Upper lobe of left lung (tissue), 6 donors: ENCODE measurements around the gene MED1. TPM values are rescaled to one million over a fixed set of nuclear protein-coding genes. Genes with fewer than 3 reads are reported as not detected.
A peak's percentile ranks its signal among the peaks of the same experiment; 100 is the strongest.
"Not testable (repeated sequence)": the region's sequence is repeated elsewhere in the genome, so short reads cannot be mapped to it uniquely, and the experiment has no call there.

Experiments
- ATAC-seq, 2 donors: fragments of 200-7000 bp; cut with Tn5 transposase; one replicate each; pipeline ENCODE4 v1.9.1; 2022; ENCODE audit warnings: mild to moderate bottlenecking in 2 of 2, moderate library complexity in 2 of 2; ENCODE audit not compliant: low FRiP score in 2 of 2
- DNase-seq, 2 donors: peaks; one replicate each; pipeline ENCODE4 v3.0.0-alpha.2; 2019 to 2020
- H3K27ac ChIP-seq, 4 donors: fragments of 200-600 bp; sonication (generic); one replicate each; pipeline ENCODE4 v1.5.1; 2016 to 2019
- H3K27me3 ChIP-seq, 4 donors: fragments of 200-600 bp; sonication (generic); one replicate each; pipeline ENCODE4 v1.5.1; 2017 to 2019
- H3K36me3 ChIP-seq, 4 donors: fragments of 200-600 bp; sonication (generic); one replicate each; pipeline ENCODE4 v1.5.1; 2016 to 2019
- H3K4me1 ChIP-seq, 4 donors: fragments of 200-600 bp; sonication (generic); one replicate each; pipeline ENCODE4 v1.5.1; 2018 to 2019
- H3K4me3 ChIP-seq, 4 donors: fragments of 200-600 bp; sonication (generic); one replicate each; pipeline ENCODE4 v1.5.1; 2017 to 2019; ENCODE audit warnings: mild to moderate bottlenecking in 2 of 4, moderate library complexity in 1 of 4
- H3K9me3 ChIP-seq, 4 donors: fragments of 200-600 bp; sonication (generic); one replicate each; pipeline ENCODE4 v1.5.1; 2018 to 2019
- EP300 ChIP-seq, 4 donors: sonication (generic); formaldehyde crosslinking; IDR thresholded peaks; one replicate each; pipeline ENCODE4 v1.5.1; 2017; ENCODE audit warnings: antibody characterized with exemption in 4 of 4, control low read depth in 2 of 4
- POLR2A ChIP-seq, 4 donors: fragments of 450-650 bp; IDR thresholded peaks; one replicate each; pipeline ENCODE4 v1.5.1; 2016 to 2017; ENCODE audit warnings: antibody characterized with exemption in 4 of 4, mild to moderate bottlenecking in 2 of 4
- POLR2AphosphoS5 ChIP-seq, 2 donors: sonication (generic); formaldehyde crosslinking; IDR thresholded peaks; one replicate each; pipeline ENCODE4 v1.5.1; 2017; ENCODE audit warnings: antibody characterized with exemption in 2 of 2
- WGBS, 2 donors: methylation state at CpG; one replicate each; pipeline ENCODE4 v1.1.5; 2017 to 2018; 5-methylcytosine and 5-hydroxymethylcytosine counted together
- total RNA-seq, 6 donors: library from RNA; depleted of rRNA in 4 of 6; stranded (reverse); fragments of >200 nt in 4 of 6; gene quantifications; one replicate each; pipeline versions ENCODE4 v1.1.0 to v1.2.1, GENCODE V29; 2016 to 2021
- TF ChIP-seq, protein P1 (sequence below), 6 experiments: fragments of 450-650 bp in 4 of 6; fragments of 200-600 bp in 2 of 6; sonication (generic) in 2 of 6; IDR thresholded peaks; one replicate each; pipeline ENCODE4 v1.5.1; 2016 to 2019; ENCODE audit warnings: antibody characterized with exemption in 6 of 6
- donor health status: DM: no; HTN: no; CAD: no; lungs with moderate emphysema.
- donor health status: DM: no; HTN: yes; CAD: no; lungs with severe emphysema.

MED1 gene
- total RNA-seq, 6 donors from 2014 or later, result 12.8 to 33.1 (median 24.6) TPM

DNA sequence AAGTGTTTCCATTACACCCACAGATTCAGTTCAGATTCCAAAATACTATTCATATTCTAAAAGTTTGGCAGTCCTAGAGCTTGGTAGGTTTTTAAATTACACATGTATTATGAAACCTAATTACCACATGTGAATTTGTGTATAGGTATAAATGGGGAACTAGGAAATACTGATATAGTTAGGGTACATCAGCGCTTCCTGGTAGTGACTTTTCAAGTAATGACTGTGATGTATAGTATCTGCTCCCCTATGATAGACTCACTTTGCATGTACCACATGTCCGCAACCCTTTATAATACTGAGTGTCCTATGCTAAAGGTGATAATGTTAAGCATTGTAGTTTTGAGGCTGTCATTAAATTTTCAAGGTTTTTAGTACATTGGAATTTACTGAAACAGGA is 33.1 kb upstream of the MED1 start:
- peaks cover 0 to 31% (median 13%) of the 10 kb centered on the region in 4 donors for H3K36me3 ChIP-seq

DNA sequence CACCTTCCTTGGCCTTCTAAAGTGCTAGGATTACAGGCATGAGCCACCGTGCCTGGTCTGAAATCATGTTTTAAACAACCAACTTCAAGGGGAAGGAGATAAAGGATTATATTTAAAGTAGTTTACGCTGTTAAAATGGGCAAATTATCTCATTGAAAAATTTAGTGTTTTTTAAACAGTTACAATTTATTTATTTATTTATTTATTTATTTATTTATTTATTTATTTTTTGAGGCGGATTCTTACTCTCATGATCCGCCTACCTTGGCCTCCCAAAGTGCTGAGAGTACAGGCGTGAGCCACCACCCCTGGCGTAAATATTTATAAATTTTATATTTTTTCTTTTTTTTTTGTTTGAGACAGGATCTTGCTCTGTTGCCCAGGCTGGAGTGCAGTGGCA is 32.4 kb upstream of the MED1 start:
- TF ChIP-seq POLR2A (IDR thresholded peaks at IDR 0.05) (no peak), POLR2AphosphoS5 (IDR thresholded peaks at IDR 0.05) (no peak), EP300 (IDR thresholded peaks at IDR 0.05) (no peak)
- TF ChIP-seq, protein P1, sequence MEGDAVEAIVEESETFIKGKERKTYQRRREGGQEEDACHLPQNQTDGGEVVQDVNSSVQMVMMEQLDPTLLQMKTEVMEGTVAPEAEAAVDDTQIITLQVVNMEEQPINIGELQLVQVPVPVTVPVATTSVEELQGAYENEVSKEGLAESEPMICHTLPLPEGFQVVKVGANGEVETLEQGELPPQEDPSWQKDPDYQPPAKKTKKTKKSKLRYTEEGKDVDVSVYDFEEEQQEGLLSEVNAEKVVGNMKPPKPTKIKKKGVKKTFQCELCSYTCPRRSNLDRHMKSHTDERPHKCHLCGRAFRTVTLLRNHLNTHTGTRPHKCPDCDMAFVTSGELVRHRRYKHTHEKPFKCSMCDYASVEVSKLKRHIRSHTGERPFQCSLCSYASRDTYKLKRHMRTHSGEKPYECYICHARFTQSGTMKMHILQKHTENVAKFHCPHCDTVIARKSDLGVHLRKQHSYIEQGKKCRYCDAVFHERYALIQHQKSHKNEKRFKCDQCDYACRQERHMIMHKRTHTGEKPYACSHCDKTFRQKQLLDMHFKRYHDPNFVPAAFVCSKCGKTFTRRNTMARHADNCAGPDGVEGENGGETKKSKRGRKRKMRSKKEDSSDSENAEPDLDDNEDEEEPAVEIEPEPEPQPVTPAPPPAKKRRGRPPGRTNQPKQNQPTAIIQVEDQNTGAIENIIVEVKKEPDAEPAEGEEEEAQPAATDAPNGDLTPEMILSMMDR (IDR thresholded peaks at IDR 0.05), result no peak
- Histone ChIP-seq H3K4me3 (no peak overlapping the region), H3K4me1 (no peaks in the 10 kb centered on the region), H3K9me3 (no peaks in the 10 kb centered on the region), H3K27ac (no peak overlapping the region), H3K27me3 (no peaks in the 10 kb centered on the region), H3K36me3 (peaks cover 0 to 37% (median 16%) of the 10 kb centered on the region in 4 donors)
- no peak for ATAC-seq
- DNase-seq, result no peak
- WGBS, 2 donors, result 98 to 99% methylated on average over 6 of the region's 6 CpGs

More for the DNA sequence above, 33.1 kb upstream of the MED1 start:
- 94 to 96% methylated on average over 2 of the region's 2 CpGs for WGBS, 2 donors
- DNase-seq (no peak), ATAC-seq (no peak)
- H3K27ac ChIP-seq, result no peak overlapping the region
- no peaks in the 10 kb centered on the region for H3K9me3 ChIP-seq
- TF ChIP-seq, protein P1 (IDR thresholded peaks at IDR 0.05), result no peak
- TF ChIP-seq POLR2A (IDR thresholded peaks at IDR 0.05) (no peak), POLR2AphosphoS5 (IDR thresholded peaks at IDR 0.05) (no peak), EP300 (IDR thresholded peaks at IDR 0.05) (no peak)
- H3K27me3 ChIP-seq, result no peaks in the 10 kb centered on the region
- no peak overlapping the region for H3K4me3 ChIP-seq
- no peaks in the 10 kb centered on the region for H3K4me1 ChIP-seq

- 90 to 91% methylated on average over 8 of the region's 8 CpGs for WGBS, 2 donors
- not testable (repeated sequence) for H3K4me1 ChIP-seq, H3K27ac ChIP-seq, DNase-seq, ATAC-seq, H3K27me3 ChIP-seq, H3K9me3 ChIP-seq, H3K4me3 ChIP-seq
- H3K36me3 ChIP-seq, result peaks cover 0 to 68% (median 24%) of the 10 kb centered on the region in 4 donors
Observed at GRCh38 chr17:39479631-39480030, 28.6 kb upstream of the MED1 start.

DNA sequence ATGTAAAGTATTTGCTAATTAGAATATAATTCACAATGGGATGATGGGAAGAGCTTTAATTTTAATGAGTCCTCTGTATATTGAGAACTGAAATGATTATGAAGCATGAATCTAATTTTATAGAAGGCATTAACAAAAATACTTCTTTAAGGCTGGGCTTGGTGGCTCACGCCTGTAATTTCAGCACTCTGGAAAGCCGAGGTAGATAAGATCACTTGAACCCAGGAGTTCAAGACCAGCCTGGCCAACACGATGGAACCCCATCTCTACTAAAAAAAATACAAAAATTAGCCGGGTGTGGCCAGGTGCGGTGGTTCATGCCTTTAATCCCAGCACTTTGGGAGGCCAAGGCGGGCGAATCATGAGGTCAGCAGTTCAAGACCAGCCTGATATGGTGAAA is 22.2 kb upstream of the MED1 start:
- H3K27ac ChIP-seq, result no peak overlapping the region
- ATAC-seq, result no peak
- no peak overlapping the region for H3K4me3 ChIP-seq
- H3K36me3 ChIP-seq, result peaks cover 25 to 90% (median 43%) of the 10 kb centered on the region in 4 donors
- TF ChIP-seq POLR2A (IDR thresholded peaks at IDR 0.05) (no peak), POLR2AphosphoS5 (IDR thresholded peaks at IDR 0.05) (no peak), EP300 (IDR thresholded peaks at IDR 0.05) (no peak)
- TF ChIP-seq, protein P1 (IDR thresholded peaks at IDR 0.05), result no peak
- 95 to 96% methylated on average over 5 to 7 of the region's 7 CpGs for WGBS, 2 donors
- no peaks in the 10 kb centered on the region for H3K4me1 ChIP-seq
- no peak for DNase-seq
- no peaks in the 10 kb centered on the region for H3K27me3 ChIP-seq
- H3K9me3 ChIP-seq, result no peaks in the 10 kb centered on the region

GRCh38 chr17:39468610-39469009 is 17.5 kb upstream of the MED1 start:
- not testable (repeated sequence) for H3K9me3 ChIP-seq, H3K27me3 ChIP-seq, H3K4me3 ChIP-seq, DNase-seq, H3K27ac ChIP-seq, ATAC-seq
- Histone ChIP-seq H3K36me3 (peaks cover 16 to 55% (median 32%) of the 10 kb centered on the region in 4 donors), H3K4me1 (peaks cover 22 to 31% (median 25%) of the 10 kb centered on the region in 4 donors)
- WGBS, 2 donors, result 96 to 97% methylated on average over 11 of the region's 11 CpGs

- Histone ChIP-seq H3K4me3 (peak overlapping the region in 3 of 4 donors; percentile 70 to 89 (median 84)), H3K36me3 (peaks cover 0 to 16% (median 3%) of the 10 kb centered on the region in 4 donors), H3K4me1 (peaks cover 22 to 46% (median 31%) of the 10 kb centered on the region in 4 donors)
- not testable (repeated sequence) for H3K27me3 ChIP-seq, H3K27ac ChIP-seq, H3K9me3 ChIP-seq, ATAC-seq, DNase-seq
- 76 to 81% methylated on average over 11 of the region's 11 CpGs for WGBS, 2 donors
Observed at GRCh38 chr17:39464639-39465181, 13.6 kb upstream of the MED1 start.
